Neural cell (in vitro differentiated cells): ENCODE results near the gene FAM229A. TPM values are rescaled to one million over a fixed set of nuclear protein-coding genes. Genes with fewer than 3 reads are reported as not detected.
A peak's percentile ranks its signal among the peaks of the same experiment; 100 is the strongest.
"Not testable (repeated sequence)": the region's sequence is repeated elsewhere in the genome, so short reads cannot be mapped to it uniquely, and the experiment has no call there.

ENCODE experiments used
- H2AFZ ChIP-seq: fragments of 200-600, 300-800 bp; sonication (generic), shearing (Covaris generic); 2 replicates; pipeline ENCODE4 v1.6.0; 2014; ENCODE audit warnings: low read depth, mild to moderate bottlenecking, antibody characterized with exemption, low read length, moderate library complexity
- H3F3A ChIP-seq: fragments of 200-600 bp; shearing (Covaris generic); 2 replicates; pipeline ENCODE4 v1.6.1; 2016; ENCODE audit warnings: mild to moderate bottlenecking, moderate library complexity, mixed read lengths, antibody characterized with exemption, low read length; ENCODE audit not compliant: insufficient read depth, poor library complexity, severe bottlenecking
- H3K27ac ChIP-seq: fragments of 200-600, 300-800 bp; sonication (generic), shearing (Covaris generic); 2 replicates; pipeline ENCODE4 v1.5.1; 2014; ENCODE audit warnings: mild to moderate bottlenecking, low read length, moderate library complexity
- H3K27me3 ChIP-seq: fragments of 300-800, 200-600 bp; sonication (generic), shearing (Covaris generic); 2 replicates; pipeline ENCODE4 v1.6.0; 2014; ENCODE audit warnings: mild to moderate bottlenecking, low read depth, low read length, moderate library complexity; ENCODE audit not compliant: insufficient read depth
- H3K36me3 ChIP-seq: fragments of 300-800, 200-600 bp; sonication (generic), shearing (Covaris generic); 2 replicates; pipeline ENCODE4 v1.5.1; 2014; ENCODE audit warnings: mild to moderate bottlenecking, antibody characterized with exemption, low read length, moderate library complexity; ENCODE audit not compliant: insufficient read depth
- H3K4me2 ChIP-seq: fragments of 300-800, 200-600 bp; sonication (generic), shearing (Covaris generic); 2 replicates; pipeline ENCODE4 v1.6.0; 2014; ENCODE audit warnings: mild to moderate bottlenecking, low read length
- H3K4me3 ChIP-seq: fragments of 300-800, 200-600 bp; sonication (generic), shearing (Covaris generic); 2 replicates; pipeline ENCODE4 v1.5.1; 2014; ENCODE audit warnings: mild to moderate bottlenecking, low read length, moderate library complexity
- H3K79me2 ChIP-seq: fragments of 200-600 bp; shearing (Covaris generic); replicated peaks from 2 replicates; pipeline ENCODE4 v1.6.0; 2014; ENCODE audit warnings: mild to moderate bottlenecking, low read length, moderate library complexity; ENCODE audit not compliant: insufficient read depth
- H3K9ac ChIP-seq: fragments of 300-800, 200-600 bp; sonication (generic), shearing (Covaris generic); 2 replicates; pipeline ENCODE4 v1.6.1; 2016; ENCODE audit warnings: mild to moderate bottlenecking, low read length, mixed read lengths
- H3K9me2 ChIP-seq: fragments of 200-600 bp; shearing (Covaris generic); 2 replicates; pipeline ENCODE4 v1.6.1; 2016; ENCODE audit warnings: mild to moderate bottlenecking, low read length, mixed read lengths; ENCODE audit not compliant: insufficient read depth
- H3K9me3 ChIP-seq: fragments of 200-600, 300-800 bp; sonication (generic), shearing (Covaris generic); 2 replicates; pipeline ENCODE4 v1.6.1; 2016; ENCODE audit warnings: mild to moderate bottlenecking, mixed run types, low read length, moderate library complexity, mixed read lengths
- H4K20me1 ChIP-seq: fragments of 200-600 bp; shearing (Covaris generic); 2 replicates; pipeline ENCODE4 v1.6.1; 2016; ENCODE audit warnings: mild to moderate bottlenecking, mixed run types; ENCODE audit not compliant: insufficient read depth
- CTCF ChIP-seq: fragments of 450-650 bp; IDR thresholded peaks from 2 replicates; pipeline ENCODE4 v1.5.1; 2014; ENCODE audit warnings: antibody characterized with exemption, mild to moderate bottlenecking, moderate library complexity; ENCODE audit not compliant: poor library complexity, severe bottlenecking
- EP300 ChIP-seq: fragments of 450-650 bp; conservative IDR thresholded peaks from 2 replicates; pipeline ENCODE4 v1.6.1; 2014; ENCODE audit warnings: antibody characterized with exemption, mild to moderate bottlenecking, moderate library complexity; ENCODE audit not compliant: poor library complexity, severe bottlenecking
- EZH2 ChIP-seq: fragments of 200-600, 300-800 bp; shearing (Covaris generic), sonication (generic); IDR thresholded peaks from 2 replicates; pipeline ENCODE4 v1.6.1; 2014; ENCODE audit warnings: antibody characterized with exemption, low read length, borderline replicate concordance, mild to moderate bottlenecking; ENCODE audit not compliant: insufficient read depth, poor library complexity, severe bottlenecking
- MXI1 ChIP-seq: fragments of 450-650 bp; conservative IDR thresholded peaks from 2 replicates; pipeline ENCODE4 v1.6.1; 2014; ENCODE audit warnings: antibody characterized with exemption, mild to moderate bottlenecking; ENCODE audit not compliant: poor library complexity, severe bottlenecking
- POLR2AphosphoS5 ChIP-seq: IDR thresholded peaks from 2 replicates; pipeline ENCODE4 v1.6.1; 2012
- RAD21 ChIP-seq: fragments of 450-650 bp; conservative IDR thresholded peaks from 2 replicates; pipeline ENCODE4 v1.6.1; 2014; ENCODE audit warnings: antibody characterized with exemption, mild to moderate bottlenecking, moderate library complexity
- REST ChIP-seq: IDR thresholded peaks from 2 replicates; pipeline ENCODE4 v1.6.1; 2012; ENCODE audit warnings: borderline replicate concordance
- SMC3 ChIP-seq: fragments of 450-650 bp; conservative IDR thresholded peaks from 2 replicates; pipeline ENCODE4 v1.6.1; 2014; ENCODE audit warnings: antibody characterized with exemption, mild to moderate bottlenecking, moderate library complexity; ENCODE audit not compliant: poor library complexity
- TAF1 ChIP-seq: IDR thresholded peaks from 2 replicates; pipeline ENCODE4 v1.6.1; 2012; ENCODE audit warnings: low read depth
- polyA plus RNA-seq: library from polyadenylated mRNA; depleted of rRNA; stranded (reverse); fragments of >200 nt; gene quantifications from 2 replicates; pipeline ENCODE4 v1.2.3, GENCODE V29; 2014

FAM229A gene
- polyA plus RNA-seq, 1 donor from 2014 or later = 6.1 TPM

- TF ChIP-seq POLR2AphosphoS5 = no peak
- peak; percentile 96 for TF ChIP-seq RAD21
- TF ChIP-seq TAF1 = no peak
- TF ChIP-seq MXI1 = no peak
These were observed 38.8 kb upstream of the FAM229A start (continued) for GRCh38 chr1:32400876-32401631.

- TF ChIP-seq CTCF (no peak), RAD21 (no peak), SMC3 (no peak), EZH2 (no peak), POLR2AphosphoS5 (no peak), MXI1 (no peak), EP300 (no peak), TAF1 (no peak), REST (no peak)
- H3K4me3 ChIP-seq = no peak overlapping the region
- no peaks in the 10 kb centered on the region for H3K27me3 ChIP-seq
- H2AFZ ChIP-seq = no peak overlapping the region
- H4K20me1 ChIP-seq = no peaks in the 10 kb centered on the region
- no peak overlapping the region for H3K9ac ChIP-seq
- no peak overlapping the region for H3K4me2 ChIP-seq
- peaks cover 14% of the 10 kb centered on the region for H3K79me2 ChIP-seq
- no peaks in the 10 kb centered on the region for H3K36me3 ChIP-seq
- H3K27ac ChIP-seq = no peak overlapping the region
- peaks cover 2% of the 10 kb centered on the region for H3F3A ChIP-seq
- H3K9me2 ChIP-seq = no peaks in the 10 kb centered on the region
- no peaks in the 10 kb centered on the region for H3K9me3 ChIP-seq
These were observed 37.6 kb upstream of the FAM229A start for GRCh38 chr1:32399843-32400242.

GRCh38 chr1:32398401-32398800, 36.1 kb upstream of the FAM229A start:
- Histone ChIP-seq H4K20me1 (no peaks in the 10 kb centered on the region), H3K27me3 (no peaks in the 10 kb centered on the region), H3K4me3 (no peak overlapping the region), H3K9ac (no peak overlapping the region), H2AFZ (no peak overlapping the region), H3K4me2 (no peak overlapping the region), H3K9me3 (no peaks in the 10 kb centered on the region), H3K9me2 (no peaks in the 10 kb centered on the region), H3K27ac (no peak overlapping the region), H3K79me2 (peaks cover 22% of the 10 kb centered on the region), H3F3A (peaks cover 4% of the 10 kb centered on the region), H3K36me3 (no peaks in the 10 kb centered on the region)
- TF ChIP-seq POLR2AphosphoS5 = no peak
- no peak for TF ChIP-seq TAF1
- no peak for TF ChIP-seq MXI1
- TF ChIP-seq SMC3 = no peak

- not testable (repeated sequence) for H2AFZ ChIP-seq, H3K9ac ChIP-seq, H4K20me1 ChIP-seq, H3K27ac ChIP-seq, H3K4me3 ChIP-seq, H3K9me2 ChIP-seq, H3K9me3 ChIP-seq, H3K36me3 ChIP-seq, H3K27me3 ChIP-seq, H3F3A ChIP-seq, H3K4me2 ChIP-seq
- H3K79me2 ChIP-seq = peaks cover 39% of the 10 kb centered on the region
These were observed 34.2 kb upstream of the FAM229A start for GRCh38 chr1:32396524-32396923.
